CD14-positive monocyte (primary cell): ENCODE data around the gene NAP1L4. TPM values are rescaled to one million over a fixed set of nuclear protein-coding genes. Genes with fewer than 3 reads are reported as not detected.
A peak's percentile ranks its signal among the peaks of the same experiment; 100 is the strongest.

Experiments used
- DNase-seq, 3 donors: peaks; one replicate each; pipeline ENCODE4 v3.0.0-alpha.2; 2011 to 2022
- H2AFZ ChIP-seq: 2 replicates; pipeline ENCODE4 v1.6.0; 2012; ENCODE audit warnings: mild to moderate bottlenecking, low read depth, low read length, inconsistent platforms; ENCODE audit not compliant: insufficient read depth, poor library complexity, severe bottlenecking
- H3K27ac ChIP-seq, 2 donors: 1 replicate in 1 of 2; 2 replicates in 1 of 2; pipeline ENCODE4 v1.5.1; 2012 to 2013; ENCODE audit warnings: low read length in 2 of 2, control low read depth in 1 of 2, inconsistent platforms in 1 of 2, low read depth in 1 of 2, mild to moderate bottlenecking in 1 of 2
- H3K27me3 ChIP-seq, 2 donors: one replicate each; pipeline versions ENCODE4 v1.6.0 to v1.6.1; 2011 to 2013; ENCODE audit warnings: low read length in 2 of 2; ENCODE audit not compliant: control insufficient read depth in 2 of 2, insufficient read depth in 2 of 2
- H3K36me3 ChIP-seq, 2 donors: replicated peaks in 1 of 2; 1 replicate in 1 of 2; 2 replicates in 1 of 2; pipeline versions ENCODE4 v1.5.1 to v1.6.1; 2012 to 2013; ENCODE audit warnings: low read length in 2 of 2, control low read depth in 1 of 2, inconsistent platforms in 1 of 2, mild to moderate bottlenecking in 1 of 2; ENCODE audit not compliant: insufficient read depth in 2 of 2, control insufficient read depth in 1 of 2
- H3K4me1 ChIP-seq, 2 donors: 1 replicate in 1 of 2; 2 replicates in 1 of 2; pipeline versions ENCODE4 v1.5.1 to v1.6.1; 2012 to 2013; ENCODE audit warnings: low read length in 2 of 2, control low read depth in 1 of 2, inconsistent platforms in 1 of 2, mild to moderate bottlenecking in 1 of 2, moderate library complexity in 1 of 2; ENCODE audit not compliant: insufficient read depth in 2 of 2, control insufficient read depth in 1 of 2
- H3K4me2 ChIP-seq: replicated peaks from 2 replicates; pipeline ENCODE3; 2012; ENCODE audit warnings: low read length, moderate library complexity, mild to moderate bottlenecking; ENCODE audit not compliant: poor library complexity, severe bottlenecking; ENCODE audit errors: extremely low read depth
- H3K4me3 ChIP-seq, 3 experiments: fragments of 200-600 bp in 1 of 3; sonication (generic) in 1 of 3; replicated peaks in 1 of 3; 1 replicate in 2 of 3; 2 replicates in 1 of 3; pipeline ENCODE4 v1.5.1; 2011 to 2013; ENCODE audit warnings: low read length in 3 of 3, mild to moderate bottlenecking in 3 of 3, control low read depth in 2 of 3, low read depth in 2 of 3, inconsistent platforms in 1 of 3, moderate library complexity in 1 of 3
- H3K79me2 ChIP-seq: 2 replicates; pipeline ENCODE4 v1.6.0; 2012; ENCODE audit warnings: mild to moderate bottlenecking, control low read depth, inconsistent platforms, low read length, moderate library complexity; ENCODE audit not compliant: insufficient read depth
- H3K9ac ChIP-seq: 2 replicates; pipeline ENCODE4 v1.6.0; 2017; ENCODE audit warnings: low read length, mild to moderate bottlenecking; ENCODE audit not compliant: insufficient read depth, poor library complexity, severe bottlenecking
- H3K9me3 ChIP-seq, 2 donors: replicated peaks in 1 of 2; 1 replicate in 1 of 2; 2 replicates in 1 of 2; pipeline versions ENCODE4 v1.5.1 to v1.6.1; 2012 to 2013; ENCODE audit warnings: low read length in 2 of 2, control low read depth in 1 of 2; ENCODE audit not compliant: control insufficient read depth in 1 of 2, insufficient read depth in 1 of 2
- H4K20me1 ChIP-seq: 2 replicates; pipeline ENCODE4 v1.6.0; 2012; ENCODE audit warnings: mild to moderate bottlenecking, low read length, control low read depth, moderate library complexity; ENCODE audit not compliant: insufficient read depth
- H3K27ac Mint-ChIP-seq, 7 donors: one replicate each; pipeline ENCODE4 v1.8.0; 2020; ENCODE audit warnings: mild to moderate bottlenecking in 7 of 7, mixed read lengths in 7 of 7, moderate library complexity in 6 of 7, inconsistent platforms in 2 of 7
- H3K27me3 Mint-ChIP-seq, 3 donors: one replicate each; pipeline ENCODE4 v1.8.0; 2021 to 2022; ENCODE audit warnings: low read depth in 3 of 3, mild to moderate bottlenecking in 3 of 3, mixed read lengths in 3 of 3, moderate library complexity in 3 of 3, inconsistent platforms in 1 of 3
- H3K36me3 Mint-ChIP-seq, 2 donors: one replicate each; pipeline ENCODE4 v1.8.0; 2020; ENCODE audit warnings: mixed read lengths in 2 of 2, inconsistent platforms in 1 of 2, mild to moderate bottlenecking in 1 of 2
- H3K4me1 Mint-ChIP-seq: one replicate; pipeline ENCODE4 v1.8.0; 2020; ENCODE audit warnings: mild to moderate bottlenecking, mixed read lengths
- H3K4me3 Mint-ChIP-seq, 2 donors: one replicate each; pipeline ENCODE4 v1.8.0; 2020; ENCODE audit warnings: mild to moderate bottlenecking in 2 of 2, mixed read lengths in 2 of 2, moderate library complexity in 1 of 2
- H3K9me3 Mint-ChIP-seq, 7 donors: one replicate each; pipeline ENCODE4 v1.8.0; 2020 to 2022; ENCODE audit warnings: mixed read lengths in 7 of 7, mild to moderate bottlenecking in 6 of 7, moderate library complexity in 6 of 7, inconsistent platforms in 2 of 7
- CTCF ChIP-seq: fragments of 200-600 bp; IDR thresholded peaks from one replicate; pipeline ENCODE4 v1.8.0; 2022; ENCODE audit warnings: antibody characterized with exemption, mild to moderate bottlenecking
- WGBS: methylation state at CpG from one replicate; pipeline ENCODE4 v1.1.5; 2013; ENCODE audit warnings: missing lambda C conversion rate; ENCODE audit not compliant: insufficient coverage; 5-methylcytosine and 5-hydroxymethylcytosine counted together
- intact Hi-C, 2 donors: fragments of 100-400 bp; cut with micrococcal nuclease; formaldehyde crosslinking; loops; one replicate each; pipeline versions ENCODE4 v1.15.0 to v1.15.1; 2023
- polyA plus RNA-seq, 3 donors: library from polyadenylated mRNA; depleted of rRNA in 1 of 3; unstranded in 2 of 3; stranded (reverse) in 1 of 3; fragments of 300-500 nt in 2 of 3; fragments of >200 nt in 1 of 3; fragmentation: Illumina TruSeq in 2 of 3; gene quantifications; 1 replicate in 2 of 3; 2 replicates in 1 of 3; pipeline ENCODE4 v1.2.3, GENCODE V29; 2012 to 2021

NAP1L4 gene
- polyA plus RNA-seq, 3 donors, result 42.1 to 44.9 (median 44.9) TPM

GRCh38 chr11:2926611-2927051, 65.5 kb downstream of the NAP1L4 start:
- no peaks in the 10 kb centered on the region for H3K36me3 ChIP-seq
- peaks cover 4 to 12% of the 10 kb centered on the region in 2 donors for H3K36me3 Mint-ChIP-seq
- peaks cover 28 to 41% of the 10 kb centered on the region in 2 donors for H3K4me1 ChIP-seq
- no peak overlapping the region for H2AFZ ChIP-seq
- H3K27me3 ChIP-seq, result peaks cover 8 to 29% of the 10 kb centered on the region in 2 donors
- TF ChIP-seq CTCF, result no peak
- no peak overlapping the region for H3K4me3 ChIP-seq
- no peak for DNase-seq
- H3K79me2 ChIP-seq, result no peaks in the 10 kb centered on the region
- peaks cover 0 to 14% (median 7%) of the 10 kb centered on the region in 7 donors for H3K9me3 Mint-ChIP-seq
- intact Hi-C loops, result no loop called here
- peak overlapping the region in 2 of 7 donors; percentile 54 to 78 for H3K27ac Mint-ChIP-seq
- H3K9me3 ChIP-seq, result peaks cover 2 to 14% of the 10 kb centered on the region in 2 donors
- peak overlapping the region; percentile 37 to 49 for H3K4me3 Mint-ChIP-seq
- peaks cover 17% of the 10 kb centered on the region for H4K20me1 ChIP-seq
- H3K27ac ChIP-seq, result no peak overlapping the region
- peaks cover 33 to 60% (median 39%) of the 10 kb centered on the region in 3 donors for H3K27me3 Mint-ChIP-seq
- H3K4me1 Mint-ChIP-seq, result peaks cover 22% of the 10 kb centered on the region
- no peak overlapping the region for H3K9ac ChIP-seq
- H3K4me2 ChIP-seq, result no peak overlapping the region
- WGBS, result 98% methylated on average over 6 of the region's 11 CpGs

GRCh38 chr11:2924821-2925675, 67.1 kb downstream of the NAP1L4 start:
- Histone ChIP-seq H3K79me2 (no peaks in the 10 kb centered on the region), H3K27me3 (peaks cover 8 to 29% of the 10 kb centered on the region in 2 donors), H3K9ac (no peak overlapping the region), H3K4me2 (no peak overlapping the region), H4K20me1 (peaks cover 17% of the 10 kb centered on the region), H3K4me1 (peaks cover 20 to 25% of the 10 kb centered on the region in 2 donors), H3K4me3 (no peak overlapping the region), H2AFZ (no peak overlapping the region), H3K27ac (no peak overlapping the region), H3K36me3 (no peaks in the 10 kb centered on the region), H3K9me3 (peaks cover 2 to 14% of the 10 kb centered on the region in 2 donors)
- no peak overlapping the region for H3K4me3 Mint-ChIP-seq
- WGBS, result 97% methylated on average over 19 of the region's 30 CpGs
- H3K27ac Mint-ChIP-seq, result peak overlapping the region in 2 of 7 donors; percentile 8 to 69
- no peak for DNase-seq
- intact Hi-C loops, result no loop called here
- peaks cover 16% of the 10 kb centered on the region for H3K4me1 Mint-ChIP-seq
- H3K36me3 Mint-ChIP-seq, result peaks cover 4 to 12% of the 10 kb centered on the region in 2 donors
- H3K27me3 Mint-ChIP-seq, result peaks cover 35 to 50% (median 36%) of the 10 kb centered on the region in 3 donors
- no peak for TF ChIP-seq CTCF
- peaks cover 0 to 14% (median 7%) of the 10 kb centered on the region in 7 donors for H3K9me3 Mint-ChIP-seq
